GM23338 (cell line): Measurements from ENCODE around the gene SLC3A2.

Source experiments
- CREB1 ChIP-seq: fragments of 250-450 bp; sonication (Bioruptor Pico); IDR thresholded peaks from 2 replicates; pipeline ENCODE4 v1.5.0; 2020; ENCODE audit warnings: low read depth, mild to moderate bottlenecking, moderate library complexity
- EZH2 ChIP-seq: fragments of 200-600 bp; sonication (generic); IDR thresholded peaks from one replicate; pipeline ENCODE4 v1.8.0; 2017; ENCODE audit warnings: antibody characterized with exemption, mild to moderate bottlenecking, low read depth; ENCODE audit not compliant: unreplicated experiment
- EZH2phosphoT487 ChIP-seq: fragments of 200-600 bp; sonication (generic); IDR thresholded peaks from one replicate; pipeline ENCODE4 v1.8.1; 2018; ENCODE audit warnings: antibody characterized with exemption; ENCODE audit not compliant: unreplicated experiment
- JUNB ChIP-seq: IDR thresholded peaks from one replicate; pipeline ENCODE4 v1.6.1; 2016; ENCODE audit warnings: antibody characterized with exemption; ENCODE audit not compliant: unreplicated experiment
- POLR2AphosphoS5 ChIP-seq: IDR thresholded peaks from 2 replicates; pipeline ENCODE4 v1.6.1; 2016; ENCODE audit warnings: antibody characterized with exemption, low read depth
- TF ChIP-seq, protein P1 (sequence below), 2 experiments: fragments of 200-600 bp in 1 of 2; sonication (generic) in 1 of 2; conservative IDR thresholded peaks; 2 replicates each; pipeline versions ENCODE4 v1.5.1 to v1.6.1; 2016 to 2017; ENCODE audit warnings: antibody characterized with exemption in 2 of 2, low read depth in 2 of 2, mild to moderate bottlenecking in 2 of 2, moderate library complexity in 1 of 2

DNA sequence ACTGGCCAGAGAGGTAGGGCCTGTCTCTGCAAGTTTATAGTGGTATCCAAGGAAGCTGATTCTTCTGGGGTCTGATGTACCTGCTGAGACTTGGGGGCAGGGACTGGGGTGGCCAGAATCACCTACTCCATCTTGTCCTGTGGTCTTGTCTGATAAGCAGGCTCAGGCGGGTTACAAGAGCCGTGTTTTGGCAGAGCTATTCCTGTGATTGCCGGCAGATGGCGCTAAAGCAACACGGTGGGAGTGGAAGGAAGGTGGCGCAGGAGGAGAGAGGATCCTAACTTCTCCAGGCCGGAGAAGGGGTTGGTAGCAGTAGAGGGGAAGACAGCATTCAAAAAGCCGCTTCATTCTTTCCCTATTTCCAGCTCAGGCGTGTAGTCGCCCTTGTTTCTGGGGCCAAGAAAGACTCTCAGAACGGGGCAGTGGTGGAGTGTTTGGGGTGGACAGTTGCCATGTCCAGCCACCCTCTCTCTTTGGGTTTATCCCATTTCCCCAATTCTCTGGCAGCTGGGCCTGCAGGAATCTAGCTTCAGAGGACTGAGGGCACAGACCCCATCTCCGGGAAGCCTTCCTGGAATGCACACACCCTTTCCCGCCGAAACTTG lies 25.3 kb downstream of the SLC3A2 start:
- TF ChIP-seq EZH2 (no peak), EZH2phosphoT487 (no peak), POLR2AphosphoS5 (no peak), JUNB (no peak), CREB1 (CRISPR knock-in tag) (no peak)
- TF ChIP-seq, protein P1, sequence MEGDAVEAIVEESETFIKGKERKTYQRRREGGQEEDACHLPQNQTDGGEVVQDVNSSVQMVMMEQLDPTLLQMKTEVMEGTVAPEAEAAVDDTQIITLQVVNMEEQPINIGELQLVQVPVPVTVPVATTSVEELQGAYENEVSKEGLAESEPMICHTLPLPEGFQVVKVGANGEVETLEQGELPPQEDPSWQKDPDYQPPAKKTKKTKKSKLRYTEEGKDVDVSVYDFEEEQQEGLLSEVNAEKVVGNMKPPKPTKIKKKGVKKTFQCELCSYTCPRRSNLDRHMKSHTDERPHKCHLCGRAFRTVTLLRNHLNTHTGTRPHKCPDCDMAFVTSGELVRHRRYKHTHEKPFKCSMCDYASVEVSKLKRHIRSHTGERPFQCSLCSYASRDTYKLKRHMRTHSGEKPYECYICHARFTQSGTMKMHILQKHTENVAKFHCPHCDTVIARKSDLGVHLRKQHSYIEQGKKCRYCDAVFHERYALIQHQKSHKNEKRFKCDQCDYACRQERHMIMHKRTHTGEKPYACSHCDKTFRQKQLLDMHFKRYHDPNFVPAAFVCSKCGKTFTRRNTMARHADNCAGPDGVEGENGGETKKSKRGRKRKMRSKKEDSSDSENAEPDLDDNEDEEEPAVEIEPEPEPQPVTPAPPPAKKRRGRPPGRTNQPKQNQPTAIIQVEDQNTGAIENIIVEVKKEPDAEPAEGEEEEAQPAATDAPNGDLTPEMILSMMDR (conservative IDR thresholded peaks at IDR 0.05; ENCODE audit: low read depth in 2 of 2), result peak; percentile 99 to 100
